Activated CD8-positive, alpha-beta memory T cell treated with anti-CD3 and anti-CD28 coated beads for 4 hours (primary cell): ENCODE measurements around the gene FBXL17.

Experiments
- DNase-seq, 2 donors: peaks; one replicate each; pipeline ENCODE4 v3.0.0-alpha.2; 2020; ENCODE audit warnings: low read depth in 2 of 2

FBXL17 gene

DNA sequence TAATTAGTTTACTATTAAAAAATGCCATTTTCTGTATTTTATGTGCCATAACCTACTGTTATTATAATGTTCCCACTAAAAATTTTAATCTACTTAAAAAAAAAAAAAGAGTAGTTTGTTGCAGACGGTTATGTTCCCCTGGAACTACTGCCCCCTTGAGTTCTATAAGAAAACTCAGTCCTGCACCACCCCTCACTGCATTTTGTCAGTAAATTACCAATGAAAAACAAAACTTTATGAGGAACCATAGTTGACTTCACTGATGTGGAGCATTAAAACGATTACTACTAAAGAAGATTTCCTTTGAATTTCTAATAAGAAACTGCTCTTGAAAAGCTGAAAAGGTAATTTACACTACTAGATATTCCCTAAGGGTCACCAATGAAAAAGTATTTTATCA, 288.7 kb downstream of the FBXL17 start:
- DNase-seq = no peak

GRCh38 chr5:108090946-108091345, 291.0 kb downstream of the FBXL17 start:
- DNase-seq = no peak

DNA sequence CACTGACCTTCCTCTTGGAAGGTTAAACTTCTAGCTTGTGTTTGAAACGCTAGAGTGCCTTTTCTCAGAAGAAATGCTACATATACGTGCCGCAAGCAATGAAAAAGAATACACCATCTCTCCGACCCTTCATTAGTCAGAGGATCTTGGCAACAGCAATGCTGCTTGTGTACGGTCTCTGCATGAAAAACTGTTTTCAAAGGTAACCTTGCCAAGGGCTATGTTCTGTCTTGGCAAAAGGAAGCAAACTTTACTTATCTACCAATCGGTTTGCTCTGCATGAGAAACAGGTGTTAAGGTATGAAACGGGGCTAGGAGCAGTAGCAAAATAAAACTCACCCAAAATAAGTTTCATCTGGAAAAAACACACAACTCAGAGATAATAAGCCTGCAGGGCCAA, 297.8 kb downstream of the FBXL17 start:
- DNase-seq = no peak

GRCh38 chr5:108083232-108083631, 298.7 kb downstream of the FBXL17 start:
- no peak for DNase-seq

DNA sequence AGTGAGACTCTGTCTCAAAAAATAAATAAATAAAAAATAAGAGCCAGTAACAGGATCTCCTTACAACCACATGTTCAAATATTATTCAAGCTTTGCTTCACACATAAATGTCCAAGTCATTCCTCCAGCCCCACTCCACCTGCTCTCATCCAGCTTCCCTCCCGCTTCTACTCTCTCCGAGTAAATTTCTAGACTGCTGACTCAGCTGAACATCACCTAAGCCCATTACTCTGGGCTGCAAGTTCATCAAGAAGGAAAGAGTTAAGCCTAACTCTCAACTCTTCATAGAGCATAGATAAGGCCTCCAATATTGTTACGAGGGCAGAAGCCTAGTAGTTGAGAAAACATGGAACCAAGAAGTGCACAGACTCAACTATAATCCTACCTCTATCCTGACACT, 300.2 kb downstream of the FBXL17 start:
- DNase-seq = no peak

DNA sequence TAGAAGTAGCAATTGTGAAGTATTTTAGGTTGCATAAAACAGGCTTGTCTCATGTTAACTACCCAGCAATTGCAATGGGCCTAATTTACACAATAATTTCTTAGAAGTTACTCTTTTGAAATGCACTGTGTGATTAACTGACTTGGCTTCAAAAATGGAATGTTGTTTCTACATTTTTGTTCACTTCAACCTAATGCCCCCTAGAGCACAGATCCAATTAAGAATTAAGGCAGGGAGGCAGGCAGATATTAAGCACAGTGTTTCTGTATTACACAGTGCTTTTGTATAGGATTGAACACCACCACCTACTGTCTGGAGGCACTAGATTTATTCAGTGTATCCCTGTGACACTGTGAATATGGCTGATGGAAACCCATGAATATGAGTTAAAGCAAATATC, 302.1 kb downstream of the FBXL17 start:
- no peak for DNase-seq

GRCh38 chr5:108078882-108079281, 303.0 kb downstream of the FBXL17 start:
- DNase-seq = no peak

GRCh38 chr5:108078345-108078744, 303.6 kb downstream of the FBXL17 start:
- no peak for DNase-seq

DNA sequence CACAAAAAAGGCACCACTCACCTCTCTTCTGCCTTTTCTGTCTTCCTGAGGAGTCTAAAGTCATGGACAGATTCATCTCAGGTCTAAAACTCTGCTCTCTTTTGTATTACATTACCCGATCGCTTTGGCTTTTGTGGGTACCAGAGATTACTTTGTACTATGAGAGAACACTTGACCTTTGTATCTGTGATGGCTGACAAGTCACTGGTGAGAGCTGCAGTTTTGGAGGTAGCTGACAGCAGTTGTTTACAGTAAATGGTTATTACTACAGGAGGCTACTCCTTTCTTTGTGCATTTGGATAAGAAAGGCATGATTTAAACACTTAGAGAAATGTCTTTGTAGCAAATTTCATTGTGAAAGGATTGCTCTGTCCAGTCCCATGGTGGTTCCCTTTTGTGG, 307.3 kb downstream of the FBXL17 start:
- DNase-seq = no peak

- DNase-seq = no peak
Measured at GRCh38 chr5:108064302-108064701, 317.6 kb downstream of the FBXL17 start.

GRCh38 chr5:108061941-108062340, 320.0 kb downstream of the FBXL17 start:
- DNase-seq = no peak

DNA sequence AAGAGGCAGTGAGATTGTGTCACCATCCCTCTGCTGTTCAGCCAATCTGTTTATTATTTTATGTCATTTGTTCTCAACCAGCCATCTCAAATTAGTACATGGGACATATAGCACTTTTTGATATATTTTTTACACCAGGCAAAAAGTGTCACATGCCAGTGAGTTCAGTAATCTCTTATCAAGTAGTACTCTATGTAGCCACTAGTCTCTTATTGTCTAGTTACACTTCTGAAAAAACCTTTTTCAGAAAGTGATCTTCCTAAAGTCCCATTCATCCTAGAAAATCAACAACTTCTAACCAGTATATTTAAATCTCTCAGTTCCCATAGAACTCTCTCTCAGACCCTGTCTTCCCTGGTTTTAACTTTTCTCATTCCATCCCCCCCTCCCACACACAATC, 321.6 kb downstream of the FBXL17 start:
- no peak for DNase-seq

DNA sequence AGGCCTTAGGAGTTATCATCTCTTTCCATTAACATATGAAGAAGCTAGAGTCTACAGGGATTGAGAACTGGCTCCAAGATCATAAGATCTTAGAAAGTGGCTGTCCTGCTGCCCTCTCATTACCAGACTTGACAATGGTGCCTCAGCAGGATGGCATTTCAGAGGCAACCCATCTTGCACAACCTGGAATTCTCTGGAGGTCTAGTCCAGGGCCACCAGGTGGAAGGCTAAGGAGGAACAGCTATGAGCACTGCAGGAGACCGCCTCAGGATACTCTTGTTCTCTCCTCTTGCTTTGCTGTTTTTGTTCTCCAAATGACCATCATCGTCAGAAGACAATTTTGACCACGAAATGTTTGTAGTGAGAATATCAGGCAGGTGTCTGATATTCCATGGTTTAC, 322.6 kb downstream of the FBXL17 start:
- no peak for DNase-seq

- DNase-seq = no peak
Measured at GRCh38 chr5:108054349-108054748, 327.5 kb downstream of the FBXL17 start.

DNA sequence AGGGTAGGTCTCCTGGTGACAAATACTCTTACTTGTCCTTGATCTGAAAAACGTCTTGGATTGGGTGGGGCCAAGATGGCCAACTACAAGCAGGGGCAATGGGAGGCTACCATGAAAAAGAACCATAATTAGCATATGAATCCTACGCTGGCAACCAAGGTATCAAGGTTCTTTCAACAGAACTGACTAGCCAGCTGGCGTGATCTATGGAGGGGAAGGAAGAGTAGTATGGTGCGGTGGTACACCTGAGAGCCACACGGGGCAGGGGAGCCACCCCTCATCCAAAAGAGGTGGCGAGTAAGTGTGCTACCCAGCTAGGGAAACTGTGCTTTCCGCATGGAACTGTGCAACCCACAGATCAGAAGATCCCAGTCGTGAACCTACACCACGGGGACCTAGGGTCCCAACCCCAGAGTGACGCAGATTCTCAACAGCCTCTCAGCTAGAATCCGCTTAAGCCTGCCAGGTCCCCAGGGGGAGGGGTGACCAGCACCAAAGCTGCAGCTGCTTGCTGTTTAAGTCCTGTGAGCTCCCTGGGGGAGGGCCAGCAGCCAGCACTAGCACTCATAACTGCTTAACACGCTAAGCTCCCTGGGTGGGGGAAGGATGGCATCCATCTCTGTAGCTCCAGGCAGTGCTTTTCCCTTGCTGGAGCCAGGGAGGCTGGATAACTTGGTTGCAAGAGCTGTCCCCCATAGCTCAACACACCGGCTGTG, 334.8 kb downstream of the FBXL17 start:
- no peak for DNase-seq

DNA sequence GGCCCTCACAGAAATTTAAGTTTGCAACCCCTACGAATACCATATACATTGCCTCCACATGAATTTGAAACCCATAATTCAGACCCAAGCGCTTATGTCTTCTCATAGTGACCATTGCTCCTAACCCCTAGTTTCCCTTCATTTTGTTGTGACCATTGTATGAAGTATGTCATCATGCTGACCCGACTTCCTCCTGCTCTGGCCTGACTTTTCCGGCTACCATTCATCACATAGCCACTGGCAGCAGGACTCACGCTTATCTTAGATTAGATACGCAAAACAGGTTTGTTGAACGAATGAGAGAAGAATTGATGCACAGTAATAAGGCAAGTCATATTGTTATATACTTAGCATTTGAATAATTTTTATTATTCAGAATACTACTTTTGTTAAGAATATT, 345.4 kb downstream of the FBXL17 start:
- DNase-seq = no peak

- DNase-seq = no peak
Measured at GRCh38 chr5:108028883-108029282, 353.0 kb downstream of the FBXL17 start.

GRCh38 chr5:108028412-108028811, 353.5 kb downstream of the FBXL17 start:
- DNase-seq = no peak

- DNase-seq = no peak
Measured at GRCh38 chr5:108025957-108026356, 355.9 kb downstream of the FBXL17 start.

GRCh38 chr5:108024986-108025385, 356.9 kb downstream of the FBXL17 start:
- DNase-seq = no peak

GRCh38 chr5:108016101-108016500, 365.8 kb downstream of the FBXL17 start:
- DNase-seq = no peak

DNA sequence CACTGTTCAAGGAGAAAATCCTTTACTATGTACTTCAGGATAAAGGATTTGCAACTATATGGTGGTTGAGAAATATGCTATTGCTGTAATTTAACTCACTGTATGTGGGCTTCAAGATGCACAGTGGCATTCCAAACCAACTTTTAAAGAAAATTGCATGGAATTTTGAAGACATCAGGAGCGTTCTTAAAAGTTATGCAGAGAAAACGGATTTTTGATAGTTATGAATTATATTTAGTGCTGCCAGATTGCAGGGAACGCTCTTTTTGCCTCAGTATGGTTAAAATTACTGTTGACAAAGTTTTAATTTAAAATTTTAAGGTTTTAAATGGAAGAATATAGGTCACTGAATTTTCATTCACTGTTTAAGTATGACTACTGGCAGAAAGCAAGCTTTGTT, 375.1 kb downstream of the FBXL17 start:
- no peak for DNase-seq

DNA sequence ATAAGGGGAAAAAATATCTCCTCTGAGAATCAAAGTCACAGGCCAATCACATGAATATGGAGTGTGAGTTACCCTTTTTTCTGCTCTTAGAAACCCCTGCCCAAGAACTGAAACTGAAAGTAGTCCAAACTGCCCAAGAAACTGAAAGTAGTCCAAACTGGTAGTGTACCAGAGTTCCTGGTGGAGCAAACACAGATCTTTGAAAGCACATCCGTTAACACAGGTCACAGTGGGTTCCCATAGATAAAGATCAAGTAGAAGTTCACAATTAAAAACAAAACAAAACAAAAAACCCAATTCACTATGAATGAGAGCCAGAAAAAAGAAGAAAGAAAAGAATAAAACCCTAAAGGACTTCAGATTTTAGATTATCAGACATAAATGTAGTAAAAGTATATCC, 378.7 kb downstream of the FBXL17 start:
- DNase-seq = no peak

DNA sequence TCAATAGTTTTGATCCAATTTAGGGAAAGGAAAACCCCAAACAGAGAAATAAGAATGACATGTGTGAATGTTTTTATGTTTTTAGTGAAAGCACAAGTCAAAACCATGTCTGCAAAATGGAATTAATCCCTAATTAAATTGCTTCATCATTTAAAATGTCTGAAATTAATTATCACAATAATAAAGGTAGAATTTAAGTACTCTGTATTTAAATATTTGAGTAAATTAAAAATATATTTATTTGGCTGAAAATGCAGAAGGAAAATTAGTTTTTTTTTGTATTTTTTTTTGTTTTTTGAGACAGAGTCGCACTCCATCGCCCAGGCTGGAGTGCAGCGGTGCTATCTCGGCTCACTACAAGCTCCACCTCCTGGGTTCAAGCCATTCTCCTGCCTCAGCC, 380.7 kb downstream of the FBXL17 start:
- no peak for DNase-seq
